SK-N-SH (cell line): ENCODE results near the gene HLA-DQB2. TPM values are rescaled to one million over a fixed set of nuclear protein-coding genes. Genes with fewer than 3 reads are reported as not detected.
"Not testable (repeated sequence)": the region's sequence is repeated elsewhere in the genome, so short reads cannot be mapped to it uniquely, and the experiment has no call there.

ENCODE experiments used
- CTCF ChIA-PET: fragments of 300-600, 350-600 bp; formaldehyde crosslinking; extraction: SDS; loops from one replicate; lab custom pipeline; 2021; lab: Yijun Ruan, JAX
- POLR2A ChIA-PET: fragments of 350-600 bp; sonication (Branson Sonifier 250); formaldehyde crosslinking; extraction: SDS; loops from one replicate; lab custom pipeline; 2020; ENCODE audit warnings: antibody characterized with exemption, inconsistent platforms; lab: Yijun Ruan, JAX
- DNase-seq: peaks from one replicate; pipeline ENCODE4 v3.0.0; 2012
- H2AFZ ChIP-seq: fragments of 200-600 bp; sonication (generic); 2 replicates; pipeline ENCODE4 v1.8.1; 2016; ENCODE audit warnings: antibody characterized with exemption, mild to moderate bottlenecking, low read depth
- H3F3A ChIP-seq: fragments of 200-600 bp; sonication (generic); replicated peaks from 2 replicates; pipeline ENCODE3; 2016; ENCODE audit warnings: antibody characterized with exemption, mild to moderate bottlenecking; ENCODE audit not compliant: insufficient read depth
- H3K27ac ChIP-seq, 2 experiments: fragments of 200-500 bp in 1 of 2; fragments of 200-600 bp in 1 of 2; sonication (Bioruptor generic) in 1 of 2; sonication (generic), shearing (Covaris generic) in 1 of 2; 2 replicates each; pipeline versions ENCODE4 v1.5.1 to v1.6.1; 2014 to 2016; ENCODE audit warnings: low read depth in 2 of 2, inconsistent platforms in 1 of 2, low read length in 1 of 2, mild to moderate bottlenecking in 1 of 2, mixed read lengths in 1 of 2
- H3K27me3 ChIP-seq: fragments of 200-600 bp; sonication (generic), shearing (Covaris generic); 2 replicates; pipeline ENCODE4 v1.6.1; 2016; ENCODE audit warnings: mixed run types; ENCODE audit not compliant: insufficient read depth
- H3K36me3 ChIP-seq, 2 experiments: fragments of 200-500 bp in 1 of 2; fragments of 200-600 bp in 1 of 2; sonication (Bioruptor generic) in 1 of 2; sonication (generic) in 1 of 2; replicated peaks in 1 of 2; 2 replicates each; pipeline versions ENCODE3 to v1.5.1; 2014 to 2016; ENCODE audit warnings: low read length in 1 of 2, mild to moderate bottlenecking in 1 of 2; ENCODE audit not compliant: insufficient read depth in 2 of 2, control insufficient read depth in 1 of 2
- H3K4me1 ChIP-seq, 2 experiments: fragments of 200-500 bp in 1 of 2; fragments of 200-600 bp in 1 of 2; sonication (Bioruptor generic) in 1 of 2; sonication (generic), shearing (Covaris generic) in 1 of 2; 2 replicates each; pipeline versions ENCODE4 v1.5.1 to v1.6.1; 2014 to 2016; ENCODE audit warnings: low read depth in 1 of 2, low read length in 1 of 2, mixed run types in 1 of 2; ENCODE audit not compliant: insufficient read depth in 2 of 2, control insufficient read depth in 1 of 2
- H3K4me2 ChIP-seq: fragments of 200-600 bp; sonication (generic), shearing (Covaris generic); 2 replicates; pipeline ENCODE4 v1.6.1; 2017; ENCODE audit warnings: mixed run types
- H3K4me3 ChIP-seq, 2 experiments: fragments of 200-500 bp in 1 of 2; fragments of 200-600 bp in 1 of 2; sonication (Bioruptor generic) in 1 of 2; sonication (generic), shearing (Covaris generic) in 1 of 2; 2 replicates each; pipeline versions ENCODE4 v1.5.1 to v1.8.1; 2014 to 2016; ENCODE audit warnings: low read depth in 2 of 2, inconsistent platforms in 1 of 2, low read length in 1 of 2, mild to moderate bottlenecking in 1 of 2, mixed read lengths in 1 of 2, moderate library complexity in 1 of 2
- H3K79me2 ChIP-seq: fragments of 200-600 bp; sonication (generic); 2 replicates; pipeline ENCODE4 v1.8.1; 2017; ENCODE audit warnings: mild to moderate bottlenecking; ENCODE audit not compliant: insufficient read depth
- H3K9ac ChIP-seq: fragments of 200-600 bp; sonication (generic); 2 replicates; pipeline ENCODE4 v1.6.1; 2017; ENCODE audit warnings: mixed run types
- H3K9me2 ChIP-seq: fragments of 200-600 bp; sonication (generic); 2 replicates; pipeline ENCODE4 v1.6.1; 2017; ENCODE audit warnings: mixed run types
- H3K9me3 ChIP-seq: fragments of 200-600 bp; sonication (generic); 2 replicates; pipeline ENCODE4 v1.6.1; 2017; ENCODE audit warnings: mixed run types, mild to moderate bottlenecking, moderate library complexity
- H4K20me1 ChIP-seq: fragments of 200-600 bp; sonication (generic); 2 replicates; pipeline ENCODE4 v1.6.1; 2017; ENCODE audit warnings: mild to moderate bottlenecking, mixed run types; ENCODE audit not compliant: insufficient read depth
- ELF1 ChIP-seq: IDR thresholded peaks from 2 replicates; pipeline ENCODE4 v1.4.0; 2012
- EP300 ChIP-seq, 2 experiments: IDR thresholded peaks; 2 replicates each; pipeline versions ENCODE4 v1.4.0 to v1.6.1; 2012; ENCODE audit warnings: borderline replicate concordance in 1 of 2, low read depth in 1 of 2, low read length in 1 of 2
- FOSL2 ChIP-seq: IDR thresholded peaks from 2 replicates; pipeline ENCODE4 v1.4.0; 2012; ENCODE audit warnings: low read depth, mild to moderate bottlenecking, moderate library complexity, borderline replicate concordance
- FOXJ3 ChIP-seq: sonication (generic); formaldehyde crosslinking; IDR thresholded peaks from 2 replicates; pipeline ENCODE4 v1.5.1; 2020; ENCODE audit warnings: mild to moderate bottlenecking, missing genetic modification reagents
- GABPA ChIP-seq: IDR thresholded peaks from 2 replicates; pipeline ENCODE4 v1.4.0; 2012; ENCODE audit warnings: low read depth, mild to moderate bottlenecking
- NRF1 ChIP-seq: IDR thresholded peaks from 2 replicates; pipeline ENCODE4 v1.6.1; 2012; ENCODE audit warnings: low read depth, mild to moderate bottlenecking, low read length
- RAD21 ChIP-seq: IDR thresholded peaks from 2 replicates; pipeline ENCODE4 v1.6.1; 2012; ENCODE audit warnings: mild to moderate bottlenecking, low read length
- REST ChIP-seq: IDR thresholded peaks from 2 replicates; pipeline ENCODE4 v1.6.1; 2012; ENCODE audit warnings: mild to moderate bottlenecking, low read depth, low read length, moderate library complexity
- SMC3 ChIP-seq: IDR thresholded peaks from 2 replicates; pipeline ENCODE4 v1.6.1; 2012; ENCODE audit warnings: low read depth, low read length, improper control_type of control experiment
- TAF1 ChIP-seq: IDR thresholded peaks from 2 replicates; pipeline ENCODE4 v1.6.1; 2012; ENCODE audit warnings: low read depth, mild to moderate bottlenecking, low read length, moderate library complexity, borderline replicate concordance
- TCF12 ChIP-seq: IDR thresholded peaks from 2 replicates; pipeline ENCODE4 v1.4.0; 2012
- WGBS: methylation state at CpG from one replicate; pipeline ENCODE4 v1.1.6; 2017; ENCODE audit warnings: low lambda C conversion rate; 5-methylcytosine and 5-hydroxymethylcytosine counted together
- polyA plus RNA-seq, 3 experiments: library from polyadenylated mRNA; depleted of rRNA; stranded (reverse); fragments of >200 nt; gene quantifications; 2 replicates each; pipeline ENCODE4 v1.2.3, GENCODE V29; 2012
- TF ChIP-seq, protein P1 (sequence below): fragments of 200-600 bp; sonication (generic); IDR thresholded peaks from 2 replicates; pipeline ENCODE4 v1.6.1; 2017; ENCODE audit warnings: antibody characterized with exemption, mild to moderate bottlenecking, moderate library complexity

Gene HLA-DQB2
- polyA plus RNA-seq, 1 of the 3 experiments (the other 2 are of a cell fraction) = not detected

DNA sequence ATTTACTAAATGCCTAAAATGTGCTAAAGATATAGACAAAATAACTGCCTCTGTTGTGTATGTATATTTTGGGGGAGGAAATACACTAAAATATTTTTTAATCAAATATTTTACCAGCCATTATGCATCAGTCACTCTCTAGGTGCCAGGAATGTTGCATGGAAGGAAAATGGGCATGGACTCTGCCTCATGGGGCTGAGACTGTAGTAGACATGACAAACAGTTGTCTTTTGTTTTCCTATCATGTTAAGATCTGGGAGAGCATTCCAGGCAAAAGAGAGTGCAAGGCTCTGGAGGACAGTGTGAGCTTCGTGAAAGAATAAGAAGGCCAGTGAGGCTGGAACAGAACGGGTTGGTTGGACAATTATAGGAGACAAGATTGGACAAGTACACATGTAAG is 27.0 kb upstream of the HLA-DQB2 start:
- TF ChIP-seq FOXJ3 (CRISPR knock-in tag) = no peak
- TF ChIP-seq REST = no peak
- TF ChIP-seq FOSL2 = no peak
- TF ChIP-seq TAF1 = no peak
- TF ChIP-seq TCF12 = no peak
- H3K36me3 ChIP-seq = no peaks in the 10 kb centered on the region
- no peaks in the 10 kb centered on the region for H3K79me2 ChIP-seq
- H3K9me2 ChIP-seq = no peaks in the 10 kb centered on the region
- no peak overlapping the region for H2AFZ ChIP-seq
- WGBS = 0% methylated on average over 2 of the region's 2 CpGs
- no peak overlapping the region for H3K9ac ChIP-seq
- no peak for DNase-seq
- ChIA-PET CTCF (no interaction called here), POLR2A (no interaction called here)
- no peaks in the 10 kb centered on the region for H3K4me1 ChIP-seq
- H3K4me3 ChIP-seq = no peak overlapping the region
- H3K9me3 ChIP-seq = no peaks in the 10 kb centered on the region
- peaks cover 50% of the 10 kb centered on the region; the same call in 1 of the 2 replicates for H3K27me3 ChIP-seq
- no peak overlapping the region for H3K4me2 ChIP-seq
- no peaks in the 10 kb centered on the region for H3F3A ChIP-seq
- H4K20me1 ChIP-seq = no peaks in the 10 kb centered on the region
- H3K27ac ChIP-seq = no peak overlapping the region

GRCh38 chr6:32785781-32786533 is 22.6 kb upstream of the HLA-DQB2 start:
- DNase-seq = peak; percentile 37
- Histone ChIP-seq H3K9ac (no peak overlapping the region), H3K4me2 (no peak overlapping the region), H3K36me3 (no peaks in the 10 kb centered on the region), H3F3A (no peaks in the 10 kb centered on the region), H3K9me2 (no peaks in the 10 kb centered on the region), H3K9me3 (no peaks in the 10 kb centered on the region), H2AFZ (no peak overlapping the region), H3K4me3 (no peak overlapping the region), H3K79me2 (no peaks in the 10 kb centered on the region), H3K4me1 (no peaks in the 10 kb centered on the region), H3K27ac (no peak overlapping the region), H4K20me1 (no peaks in the 10 kb centered on the region), H3K27me3 (peaks cover 8% of the 10 kb centered on the region; the same call in 1 of the 2 replicates)
- ChIA-PET CTCF (interaction anchor here (0.5 to 3.8 kb wide), 22 partner anchors 9 to 1929 kb away, joined by 3 to 40 read pairs (median 3); partner anchors contain the start of gene TAP2), POLR2A (no interaction called here)
- 23% methylated on average over 5 of the region's 5 CpGs for WGBS
- TF ChIP-seq SMC3 = 0 out of 2 replicates have a peak, but pooled peaks have one; percentile 23
- TF ChIP-seq, protein P1, sequence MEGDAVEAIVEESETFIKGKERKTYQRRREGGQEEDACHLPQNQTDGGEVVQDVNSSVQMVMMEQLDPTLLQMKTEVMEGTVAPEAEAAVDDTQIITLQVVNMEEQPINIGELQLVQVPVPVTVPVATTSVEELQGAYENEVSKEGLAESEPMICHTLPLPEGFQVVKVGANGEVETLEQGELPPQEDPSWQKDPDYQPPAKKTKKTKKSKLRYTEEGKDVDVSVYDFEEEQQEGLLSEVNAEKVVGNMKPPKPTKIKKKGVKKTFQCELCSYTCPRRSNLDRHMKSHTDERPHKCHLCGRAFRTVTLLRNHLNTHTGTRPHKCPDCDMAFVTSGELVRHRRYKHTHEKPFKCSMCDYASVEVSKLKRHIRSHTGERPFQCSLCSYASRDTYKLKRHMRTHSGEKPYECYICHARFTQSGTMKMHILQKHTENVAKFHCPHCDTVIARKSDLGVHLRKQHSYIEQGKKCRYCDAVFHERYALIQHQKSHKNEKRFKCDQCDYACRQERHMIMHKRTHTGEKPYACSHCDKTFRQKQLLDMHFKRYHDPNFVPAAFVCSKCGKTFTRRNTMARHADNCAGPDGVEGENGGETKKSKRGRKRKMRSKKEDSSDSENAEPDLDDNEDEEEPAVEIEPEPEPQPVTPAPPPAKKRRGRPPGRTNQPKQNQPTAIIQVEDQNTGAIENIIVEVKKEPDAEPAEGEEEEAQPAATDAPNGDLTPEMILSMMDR = peak; percentile 67
- TF ChIP-seq RAD21 = peak; percentile 68
- no peak for TF ChIP-seq EP300 (IDR thresholded peaks at IDR 0.05; ENCODE audit: borderline replicate concordance in 1 of 2, low read depth in 1 of 2, low read length in 1 of 2)
- no peak for TF ChIP-seq ELF1
- TF ChIP-seq REST = no peak
- TF ChIP-seq NRF1 = no peak
- no peak for TF ChIP-seq GABPA

- H3K4me3 ChIP-seq, H2AFZ ChIP-seq, H4K20me1 ChIP-seq, H3K27me3 ChIP-seq, DNase-seq, H3F3A ChIP-seq, H3K9ac ChIP-seq, H3K27ac ChIP-seq, H3K9me3 ChIP-seq, H3K4me2 ChIP-seq, H3K9me2 ChIP-seq, POLR2A ChIA-PET, H3K79me2 ChIP-seq, H3K4me1 ChIP-seq, H3K36me3 ChIP-seq: not testable (repeated sequence)
- CTCF ChIA-PET = interaction anchor here (0.8 kb wide), 1 partner anchor 85 kb away, joined by 3 read pairs; no protein-coding TSS in a partner anchor
These were observed 19.6 kb upstream of the HLA-DQB2 start for GRCh38 chr6:32782923-32783322.
